ENCODE data around the gene CFAP298.
"Not testable (repeated sequence)": the region's sequence is repeated elsewhere in the genome, so short reads cannot be mapped to it uniquely, and the experiment has no call there.

Gene CFAP298, protein sequence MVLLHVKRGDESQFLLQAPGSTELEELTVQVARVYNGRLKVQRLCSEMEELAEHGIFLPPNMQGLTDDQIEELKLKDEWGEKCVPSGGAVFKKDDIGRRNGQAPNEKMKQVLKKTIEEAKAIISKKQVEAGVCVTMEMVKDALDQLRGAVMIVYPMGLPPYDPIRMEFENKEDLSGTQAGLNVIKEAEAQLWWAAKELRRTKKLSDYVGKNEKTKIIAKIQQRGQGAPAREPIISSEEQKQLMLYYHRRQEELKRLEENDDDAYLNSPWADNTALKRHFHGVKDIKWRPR

DNA sequence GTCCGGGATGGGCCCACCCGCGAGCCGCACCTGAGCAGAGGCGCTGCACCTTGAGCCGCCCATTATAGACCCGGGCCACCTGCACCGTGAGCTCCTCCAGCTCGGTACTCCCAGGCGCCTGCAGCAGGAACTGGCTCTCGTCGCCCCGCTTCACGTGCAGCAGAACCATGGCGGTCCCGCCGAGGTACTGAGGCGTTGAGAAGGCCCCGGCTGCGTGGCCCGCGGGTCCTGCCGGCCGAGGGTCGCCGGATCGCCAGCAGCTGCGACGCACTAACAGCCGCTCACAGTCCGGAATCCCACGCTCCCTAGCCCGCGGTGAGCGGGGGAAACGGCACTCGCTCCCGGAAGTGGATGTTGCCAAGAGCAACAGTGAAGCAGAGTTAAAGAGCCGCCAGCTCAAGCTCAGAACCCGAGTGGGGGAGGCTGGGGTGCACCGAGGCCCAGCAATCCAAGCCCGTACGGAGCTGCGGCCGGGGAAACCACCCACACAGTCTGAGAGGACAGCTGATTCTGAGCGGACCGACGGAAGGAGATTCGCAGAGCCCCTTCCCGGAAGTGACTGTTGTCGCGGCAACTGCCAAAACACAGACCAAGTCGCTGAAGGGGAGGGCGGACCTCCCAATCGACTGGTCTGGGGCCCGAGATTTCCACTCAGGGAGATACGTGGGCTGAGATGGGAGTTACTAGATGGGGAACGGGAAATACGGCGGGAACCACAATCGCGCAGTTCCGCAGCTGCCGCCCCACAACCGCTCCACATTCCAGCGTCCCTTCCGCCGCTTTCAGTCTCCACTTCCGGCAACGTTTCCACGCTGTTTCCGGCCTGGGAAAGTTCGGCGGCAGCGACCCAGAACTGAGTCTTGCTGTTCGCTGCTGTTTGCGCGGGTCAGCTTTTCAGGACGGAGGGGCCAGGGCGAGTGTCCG is at the start of gene CFAP298:
Gene CFAP298, minus strand, starts transcription at position 303 of the 924 bp plus-strand sequence. Its CDS starts 134 bp downstream, at position 169.
- peak; percentile 89 for DNase-seq

DNA sequence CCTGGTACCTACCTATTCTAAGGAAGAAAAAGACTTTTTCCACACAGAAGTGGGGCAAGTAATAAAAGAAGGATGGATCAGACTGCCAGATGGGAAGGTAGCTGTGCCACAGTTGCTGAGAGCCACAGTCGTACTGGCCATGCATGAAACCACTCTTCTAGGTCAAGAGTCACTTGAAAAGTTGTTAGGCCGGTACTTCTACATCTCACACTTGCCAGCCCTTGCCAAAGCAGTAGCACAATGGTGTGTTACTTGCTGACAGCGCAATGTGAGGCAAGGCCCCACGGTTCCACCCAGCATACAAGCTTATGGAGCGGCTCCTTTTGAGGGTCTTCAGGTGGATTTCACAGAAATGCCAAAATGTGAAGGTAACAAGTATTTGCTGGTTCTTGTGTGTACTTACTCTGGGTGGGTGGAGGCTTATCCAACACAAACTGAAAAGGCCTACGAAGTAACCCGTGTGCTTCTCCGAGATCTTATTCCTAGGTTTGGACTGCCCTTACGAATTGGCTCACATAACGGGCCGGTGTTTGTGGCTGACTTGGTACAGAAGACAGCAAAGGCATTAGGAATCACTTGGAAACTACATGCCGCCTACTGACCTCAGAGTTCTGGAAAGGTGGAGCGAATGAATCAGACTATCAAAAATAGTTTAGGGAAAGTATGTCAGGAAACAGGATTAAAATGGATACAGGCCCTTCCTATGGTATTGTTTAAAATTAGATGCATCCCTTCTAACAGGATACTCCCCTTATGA is 49.0 kb upstream of the CFAP298 start:
- not testable (repeated sequence) for DNase-seq

DNA sequence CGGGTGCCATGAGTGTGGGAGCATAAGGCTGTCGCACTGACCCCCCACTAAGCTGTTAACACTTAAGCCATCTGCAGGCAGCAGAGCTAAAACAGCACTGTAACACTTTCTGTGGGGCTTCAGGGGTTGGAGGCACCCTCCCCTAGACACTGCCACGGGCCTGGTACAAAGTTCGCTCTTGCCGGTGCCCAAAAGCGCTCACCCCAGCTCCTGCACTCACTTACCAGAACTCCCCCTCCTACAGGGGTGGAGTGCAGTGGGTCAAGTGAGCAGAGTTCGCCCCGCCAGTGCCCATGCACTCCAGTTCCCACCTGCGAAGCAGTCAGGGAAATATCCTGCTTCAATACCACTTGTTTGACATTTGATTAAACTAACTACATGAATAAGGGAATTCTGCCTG is 46.3 kb upstream of the CFAP298 start:
- DNase-seq: no peak

DNA sequence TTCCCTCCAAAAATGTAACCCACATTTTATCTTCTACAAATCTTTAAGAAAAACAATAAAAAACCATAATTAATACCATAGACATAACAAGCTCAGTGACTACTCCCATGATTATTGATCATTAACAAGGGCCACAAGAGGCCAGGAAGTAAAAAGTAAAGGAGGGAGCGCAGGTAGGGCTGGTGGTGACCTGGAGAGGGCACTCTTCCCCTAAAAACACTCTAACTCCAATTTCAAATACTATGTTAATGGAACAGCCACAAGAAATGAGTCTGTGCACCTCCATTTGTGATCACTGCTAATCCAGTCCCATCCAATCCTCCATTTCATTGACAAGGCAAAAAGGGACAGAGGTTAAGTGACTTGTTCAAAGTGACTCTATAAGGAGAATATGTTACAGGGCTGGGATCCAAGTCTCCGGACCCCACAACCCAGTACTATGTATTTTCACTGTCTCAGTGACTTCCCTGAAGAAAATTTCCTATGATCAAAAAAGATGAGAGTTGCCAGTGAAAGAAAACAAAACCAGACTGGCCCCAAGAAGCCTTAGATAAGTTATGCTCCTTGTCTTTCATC is 41.2 kb upstream of the CFAP298 start:
- peak; percentile 34 for DNase-seq

DNA sequence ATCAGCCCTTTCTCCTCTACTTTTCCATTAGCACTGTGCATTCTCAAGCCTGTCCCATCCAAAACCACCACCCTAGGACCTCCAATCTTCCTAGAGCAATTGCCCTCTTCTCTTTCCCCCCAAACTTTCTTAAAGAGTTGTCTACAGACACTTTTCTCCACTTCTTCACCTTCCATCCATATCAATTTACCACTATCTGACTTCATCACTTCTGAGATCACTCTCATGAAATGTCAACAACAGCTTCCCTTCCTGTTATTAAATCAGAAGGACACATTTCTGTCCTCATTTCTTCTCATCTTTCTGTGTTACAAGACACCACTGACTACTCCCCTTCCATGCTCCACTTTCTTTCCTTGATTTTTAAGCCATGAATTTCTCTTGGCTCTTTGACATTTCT is 36.0 kb upstream of the CFAP298 start:
- DNase-seq: no peak

DNA sequence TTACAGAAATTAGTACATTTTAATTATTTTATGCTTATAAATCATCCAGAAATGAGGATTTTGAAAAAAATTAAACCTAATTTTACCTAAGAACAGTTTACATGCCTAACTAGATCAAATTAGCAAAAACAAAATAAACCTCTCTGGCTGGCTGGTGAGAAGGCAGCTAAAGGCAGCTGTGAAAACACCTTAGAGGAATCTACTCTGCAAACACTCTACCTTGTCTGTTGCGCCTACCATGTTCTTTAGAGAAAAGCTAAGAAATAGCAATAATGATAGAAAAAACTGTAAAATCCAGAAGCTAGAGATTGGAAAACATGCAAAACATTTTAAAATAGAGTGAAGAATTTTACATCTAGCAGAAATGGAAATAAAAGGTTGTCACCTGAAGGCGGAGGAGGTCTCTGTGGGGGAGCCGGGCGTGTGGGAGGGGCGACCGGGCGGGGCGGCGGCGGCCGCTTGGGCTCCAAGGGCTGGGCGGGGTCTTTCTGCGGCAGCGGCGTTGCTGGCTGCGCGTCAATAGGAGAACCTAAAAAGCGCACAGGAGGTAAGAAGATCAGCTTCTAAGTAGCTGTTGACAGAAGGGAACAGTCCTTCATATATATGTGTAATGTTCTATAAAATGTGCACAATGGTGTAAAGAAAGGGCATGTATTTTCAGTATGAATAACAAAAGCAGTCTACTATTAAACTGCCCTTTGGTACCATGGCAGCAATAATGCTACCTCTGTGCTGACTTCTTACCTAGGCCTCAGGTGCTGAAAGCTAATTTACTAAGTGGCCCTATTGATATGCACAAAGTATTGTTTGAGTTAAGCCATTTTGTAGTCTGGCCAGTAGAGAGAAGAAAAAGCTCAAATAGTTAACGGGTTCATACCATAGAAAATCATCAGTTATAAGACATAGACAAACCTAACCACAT is 33.3 kb upstream of the CFAP298 start:
- DNase-seq: no peak

DNA sequence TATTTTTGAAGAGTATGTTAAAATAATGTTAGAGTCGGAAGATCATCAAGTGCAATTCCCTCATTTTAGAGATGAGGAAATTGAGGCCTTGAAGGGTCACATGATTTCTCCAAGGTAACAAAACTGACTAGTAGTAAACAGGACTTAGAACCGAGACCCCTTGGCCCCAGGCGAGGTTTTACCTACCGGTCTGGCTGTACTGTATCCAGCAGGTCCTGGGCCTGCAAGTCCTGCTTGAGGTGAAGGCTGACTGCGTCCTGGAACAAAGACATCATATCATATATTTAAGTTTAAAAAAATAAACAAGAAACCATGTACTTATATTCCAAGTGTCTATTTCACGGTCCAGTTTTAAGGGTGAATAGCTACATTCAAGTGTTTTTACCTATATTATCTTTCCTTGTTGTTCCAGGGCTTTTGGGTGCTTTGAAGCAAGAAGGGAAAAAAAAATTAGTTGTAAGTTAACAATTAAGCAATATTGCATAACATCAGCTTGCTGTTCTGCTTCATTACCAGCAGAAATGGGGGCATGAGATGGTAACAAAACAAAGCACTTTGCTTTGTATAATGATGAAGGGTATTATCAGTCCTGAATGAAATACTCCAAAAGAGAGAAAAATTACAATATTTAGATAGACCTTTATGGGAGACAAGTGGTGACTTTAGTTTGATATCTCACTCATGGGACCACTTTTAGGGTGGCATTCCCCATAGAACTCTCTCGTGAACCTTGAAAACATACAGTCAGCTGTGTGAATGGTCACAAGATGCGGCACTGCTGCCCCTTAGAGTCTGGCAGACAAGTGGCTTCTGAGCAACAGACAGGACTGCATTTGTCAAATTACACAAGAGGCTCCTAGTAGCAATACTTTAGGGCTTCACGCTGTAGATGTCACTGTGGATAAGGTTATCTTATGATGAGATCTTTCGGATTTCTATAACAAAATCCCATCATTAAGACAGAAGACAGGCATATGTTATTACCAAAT is 29.8 kb upstream of the CFAP298 start:
- DNase-seq: no peak

DNA sequence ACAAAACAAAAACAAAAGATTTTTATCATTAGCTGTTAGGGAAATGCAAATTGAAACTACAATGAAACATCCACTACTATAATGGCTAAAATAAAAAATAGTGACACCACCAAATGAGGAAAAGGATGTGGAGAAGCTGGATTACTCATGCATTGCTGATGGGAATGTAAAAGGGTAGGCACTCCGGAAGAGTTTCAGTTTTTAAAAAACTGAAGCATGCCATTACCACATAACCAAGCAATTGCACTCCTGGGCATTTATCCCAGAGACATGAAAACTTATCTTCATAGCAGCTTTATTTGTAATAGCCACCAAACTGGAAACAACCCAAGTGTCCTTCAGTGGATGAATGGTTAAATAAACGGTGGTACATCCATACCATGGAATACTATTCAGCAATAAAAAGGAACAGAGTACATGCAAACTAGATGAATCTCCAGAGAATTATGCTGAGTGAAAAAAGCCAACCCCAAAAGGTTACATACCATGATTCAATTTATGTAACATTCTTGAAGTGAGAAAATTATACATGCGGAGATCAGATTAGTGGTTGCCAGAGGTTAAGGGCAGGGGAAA is 14.5 kb upstream of the CFAP298 start:
- no peak for DNase-seq

DNA sequence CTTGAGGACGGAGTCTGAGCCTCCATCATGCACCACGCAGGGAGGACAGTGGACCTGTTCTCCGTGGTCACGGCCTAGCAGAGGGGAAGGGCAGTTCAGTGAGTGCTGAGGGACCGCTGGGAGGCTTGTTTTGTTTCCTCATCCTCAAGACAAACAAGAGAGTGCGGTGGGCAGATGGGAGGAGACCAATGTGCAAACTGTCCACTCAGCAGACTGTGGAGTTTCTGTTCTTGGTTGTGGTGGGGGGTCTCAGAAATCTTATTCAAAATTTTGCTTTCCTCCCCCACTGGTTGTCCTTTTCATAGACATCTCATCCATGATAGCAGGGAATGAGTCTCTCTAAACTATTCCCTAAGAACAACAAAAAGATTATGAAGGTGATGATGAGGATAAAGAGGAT is 6.0 kb upstream of the CFAP298 start:
- DNase-seq: not testable (repeated sequence)

DNA sequence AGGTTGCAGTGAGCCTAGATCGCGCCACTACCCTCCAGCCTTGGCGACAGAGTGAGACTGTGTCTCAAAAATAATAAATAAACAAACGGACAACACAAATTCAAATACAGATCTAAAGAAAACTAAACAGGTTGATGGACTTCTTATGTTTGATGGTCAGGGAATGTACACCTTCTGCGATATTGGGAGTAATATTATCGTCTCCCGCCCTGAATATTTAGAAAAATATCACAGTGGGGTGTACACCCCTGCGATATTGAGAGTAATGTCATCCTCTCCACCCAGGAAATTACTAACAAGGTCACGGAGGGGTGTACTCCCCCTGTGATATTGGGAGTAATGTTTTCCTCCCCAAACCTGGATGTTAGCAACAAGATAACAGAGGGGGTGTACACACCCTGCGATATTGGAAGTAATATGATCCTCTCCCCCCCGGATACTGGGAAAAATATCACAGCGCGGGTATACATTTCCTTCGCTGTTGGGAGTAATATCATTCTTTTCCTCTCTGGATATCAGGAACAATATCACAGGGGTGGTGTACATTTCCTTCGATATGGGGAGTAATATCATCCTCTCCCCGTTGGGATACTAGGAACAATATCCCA is 1.4 kb upstream of the CFAP298 start:
- DNase-seq: no peak

DNA sequence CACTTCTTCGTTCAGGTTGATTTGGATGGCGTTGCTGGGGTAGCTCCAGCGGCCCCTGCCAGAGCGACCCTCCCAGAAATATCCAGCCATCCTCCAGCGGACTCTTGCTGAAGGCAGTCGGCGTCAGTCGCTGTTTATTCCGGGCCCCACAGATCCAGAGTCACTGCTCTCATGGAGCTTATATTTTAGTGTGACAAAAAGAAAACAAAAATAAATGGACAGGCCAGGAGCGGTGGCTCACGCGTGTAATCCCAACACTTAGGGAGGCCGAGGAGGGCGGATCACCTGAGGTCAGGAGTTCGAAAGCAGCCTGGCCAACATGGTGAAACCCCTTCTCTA is 791 bp upstream of the CFAP298 start:
- DNase-seq: no peak

DNA sequence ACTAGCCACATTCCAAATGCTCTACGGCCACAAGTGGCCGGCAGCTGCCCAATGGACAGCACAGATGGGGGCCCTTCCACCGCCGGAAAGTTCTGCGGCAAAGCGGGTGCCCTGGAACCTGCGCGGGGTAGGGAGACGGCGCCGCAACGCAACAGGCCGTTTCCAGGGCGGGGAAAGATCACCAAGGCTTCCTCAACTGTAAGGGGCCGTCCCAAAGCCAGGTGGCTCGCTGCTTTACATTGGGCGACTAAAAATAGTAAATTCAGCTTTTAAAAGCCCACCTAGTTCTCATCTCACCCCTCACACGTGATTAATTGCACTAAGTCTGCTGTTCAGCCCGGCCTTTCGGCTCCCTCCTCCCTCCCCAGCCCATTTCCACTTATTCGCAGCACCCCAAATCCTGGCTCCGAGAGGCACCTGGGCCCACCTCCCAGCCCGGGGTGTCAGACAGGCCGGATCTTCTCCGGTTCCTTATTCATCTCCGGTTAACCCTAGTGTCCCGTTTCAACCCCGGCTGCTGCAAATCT is 643 bp downstream of the CFAP298 start:
- DNase-seq: peak; percentile 58

DNA sequence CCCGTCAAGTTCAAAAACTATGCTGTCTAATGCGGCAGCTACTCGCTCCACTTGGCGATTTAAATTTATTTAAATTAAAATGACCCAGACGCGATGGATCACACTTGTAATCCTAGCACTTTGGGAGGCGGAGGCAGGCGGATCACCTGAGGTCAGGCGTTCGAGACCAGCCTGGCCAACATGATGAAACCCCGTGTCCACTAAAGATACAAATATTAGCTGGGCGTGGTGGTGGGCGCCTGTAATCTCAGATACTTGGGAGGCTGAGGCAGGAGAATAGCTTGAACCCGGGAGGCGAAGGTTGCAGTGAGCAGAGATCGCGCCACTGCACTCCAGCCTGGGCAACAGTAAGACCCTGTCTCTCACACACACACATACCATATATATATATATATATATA is 1.2 kb downstream of the CFAP298 start:
- not testable (repeated sequence) for DNase-seq

DNA sequence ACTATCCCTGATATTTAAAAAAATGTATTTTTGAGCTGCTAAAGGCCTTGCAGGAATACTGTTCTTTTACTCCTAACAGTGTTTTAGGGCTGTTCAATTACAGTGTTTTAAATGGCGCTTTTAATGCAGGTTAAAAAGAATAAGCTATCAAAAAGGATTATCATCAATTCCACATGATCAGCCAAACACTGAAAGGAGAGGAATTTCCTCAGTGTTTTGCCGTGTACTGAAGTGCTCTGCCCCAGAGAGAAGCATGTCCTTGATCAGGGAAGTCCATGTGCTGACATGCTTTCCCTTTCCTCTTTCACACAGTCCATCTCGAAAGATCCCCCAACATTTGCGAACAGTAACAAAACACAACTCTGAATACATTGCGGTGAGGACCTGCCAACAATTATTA is 3.3 kb downstream of the CFAP298 start:
- no peak for DNase-seq

DNA sequence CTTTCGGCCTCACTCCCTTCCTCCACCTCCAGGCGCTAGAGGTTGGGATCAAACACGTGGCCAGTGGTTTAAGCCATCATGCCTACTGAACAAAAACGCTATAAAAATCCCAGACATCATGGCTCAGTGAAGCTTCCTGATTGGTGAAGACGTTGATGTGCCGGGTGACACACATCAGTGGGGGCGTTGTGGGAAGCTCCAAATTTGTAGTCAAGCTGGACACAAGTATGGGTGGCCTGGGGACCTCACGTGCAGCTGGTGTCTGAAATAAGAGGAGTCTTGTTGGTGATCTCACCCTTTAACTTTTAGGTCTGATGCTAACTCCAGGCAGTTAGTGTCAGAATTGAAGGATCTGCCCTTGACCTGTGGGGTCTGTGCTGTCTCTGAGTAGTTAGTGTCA is 6.7 kb downstream of the CFAP298 start:
- DNase-seq: no peak

DNA sequence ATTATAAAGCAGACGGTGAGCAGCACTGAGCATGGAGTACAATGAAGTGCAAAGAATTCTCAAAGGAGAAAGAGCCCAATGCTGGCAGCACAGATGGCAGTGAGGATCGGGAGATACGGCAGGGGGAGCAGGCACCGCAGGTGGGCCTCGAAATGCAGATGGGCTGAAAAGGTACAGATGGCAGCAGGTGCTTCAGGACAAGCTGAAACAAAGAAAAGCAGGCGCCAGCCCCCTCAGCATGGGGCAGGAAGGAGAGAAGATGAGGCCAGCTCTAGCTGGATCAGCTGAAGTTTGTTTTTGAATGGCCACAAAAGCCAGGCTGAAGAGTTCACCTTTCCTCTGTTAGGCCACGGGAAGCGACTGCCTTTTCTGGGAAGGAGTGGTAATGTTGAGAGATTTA is 7.7 kb downstream of the CFAP298 start:
- no peak for DNase-seq

DNA sequence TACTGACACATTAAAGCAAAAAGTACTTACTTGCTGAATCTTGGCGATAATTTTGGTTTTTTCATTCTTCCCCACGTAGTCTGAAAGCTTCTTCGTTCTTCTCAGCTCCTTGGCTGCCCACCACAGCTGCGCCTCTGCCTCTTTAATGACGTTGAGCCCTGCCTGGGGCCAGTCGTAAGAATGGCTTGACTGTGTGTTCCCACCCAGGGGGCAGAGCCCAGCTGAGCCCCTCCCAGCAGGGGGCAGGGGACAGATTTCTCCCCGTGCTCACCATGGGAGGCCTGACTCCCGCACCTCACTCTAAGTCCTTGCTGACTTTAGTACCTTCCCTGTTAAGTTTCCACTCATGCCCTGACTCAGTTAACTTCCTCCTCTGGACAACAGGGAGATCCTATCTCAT is 9.0 kb downstream of the CFAP298 start:
- no peak for DNase-seq

DNA sequence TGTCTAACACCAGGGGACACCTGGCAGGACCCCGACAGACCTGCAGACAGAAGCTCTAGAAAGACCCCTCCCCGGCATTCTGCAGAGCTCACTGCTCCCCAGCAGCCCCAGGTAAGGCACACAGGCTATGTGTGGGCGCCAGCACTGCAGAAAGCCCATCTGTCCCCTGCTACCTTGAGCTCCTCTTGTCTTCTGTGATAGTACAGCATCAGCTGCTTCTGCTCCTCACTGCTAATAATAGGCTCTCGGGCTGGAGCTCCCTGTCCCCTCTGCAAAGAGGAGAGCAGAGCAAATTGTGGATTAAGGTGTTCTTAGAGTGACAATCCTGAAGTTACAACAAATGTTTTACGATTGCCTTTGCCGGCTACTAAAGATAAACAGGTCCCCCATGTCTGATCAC is 10.1 kb downstream of the CFAP298 start:
- DNase-seq: no peak

DNA sequence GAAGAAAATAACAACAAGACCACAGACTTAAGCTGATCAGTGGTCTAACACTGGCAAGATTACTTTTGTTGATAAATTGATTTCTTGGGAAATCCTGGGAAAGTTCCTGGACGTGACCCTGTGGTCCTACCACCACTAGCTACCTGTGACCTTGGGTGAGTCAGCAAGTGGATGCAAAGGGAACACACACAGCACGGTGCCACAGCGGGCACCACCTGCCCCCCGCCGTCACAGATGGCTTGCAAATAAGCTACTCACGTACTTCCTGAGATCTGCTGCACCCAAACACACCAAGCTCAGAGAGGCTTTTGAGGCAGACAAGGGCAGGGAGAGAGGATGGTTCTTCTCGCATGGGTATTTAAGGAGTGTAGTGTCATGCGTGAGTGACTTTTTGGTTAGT is 12.7 kb downstream of the CFAP298 start:
- no peak for DNase-seq

DNA sequence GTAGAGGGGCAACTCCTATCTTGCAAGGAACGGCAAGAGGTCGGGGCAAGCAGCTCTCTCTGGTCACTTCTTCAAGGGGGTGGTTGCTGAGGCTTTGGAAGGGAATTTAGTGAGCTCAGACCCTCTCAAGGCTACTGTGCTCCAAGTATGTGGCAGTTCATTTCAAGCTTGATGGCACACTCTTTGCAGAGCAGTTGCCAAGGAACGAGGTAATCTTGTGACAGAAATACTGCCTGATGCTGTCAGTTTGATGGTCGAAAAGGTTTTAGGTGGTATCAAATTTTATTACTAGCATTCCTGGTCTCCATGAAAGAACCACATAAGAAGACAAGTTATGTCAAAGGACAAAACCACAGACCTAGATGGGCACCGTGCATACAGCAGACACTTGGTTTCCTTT is 13.1 kb downstream of the CFAP298 start:
- no peak for DNase-seq
